Activated CD8-positive, alpha-beta T cell treated with anti-CD3 and anti-CD28 coated beads for 36 hours (primary cell): Measurements from ENCODE around the gene TLN1. TPM values are rescaled to one million over a fixed set of nuclear protein-coding genes. Genes with fewer than 3 reads are reported as not detected.

Experiments used
- ATAC-seq: fragments of 200-7000 bp; cut with Tn5 transposase; one replicate; pipeline ENCODE4 v1.10.0; 2021; ENCODE audit warnings: mild to moderate bottlenecking, moderate library complexity
- CTCF ChIA-PET: fragments of 350-600 bp; sonication (Branson Sonifier 250); formaldehyde crosslinking; loops from one replicate; lab custom pipeline; 2021; ENCODE audit warnings: antibody characterized with exemption; lab: Charles Lee
- POLR2A ChIA-PET: fragments of 350-600 bp; sonication (Branson Sonifier 250); formaldehyde crosslinking; loops from one replicate; lab custom pipeline; 2021; ENCODE audit warnings: antibody characterized with exemption; lab: Charles Lee
- DNase-seq: peaks from one replicate; pipeline ENCODE4 v3.0.0-alpha.2; 2020
- H3K27ac Mint-ChIP-seq: one replicate; pipeline ENCODE4 v1.8.0; 2021; ENCODE audit warnings: mild to moderate bottlenecking, mixed read lengths
- H3K27me3 Mint-ChIP-seq: one replicate; pipeline ENCODE4 v1.8.0; 2021; ENCODE audit warnings: mixed read lengths
- H3K36me3 Mint-ChIP-seq: one replicate; pipeline ENCODE4 v1.8.0; 2021; ENCODE audit warnings: low read depth, mixed read lengths
- H3K4me1 Mint-ChIP-seq: one replicate; pipeline ENCODE4 v1.8.0; 2021; ENCODE audit warnings: low read depth, mixed read lengths
- H3K4me3 Mint-ChIP-seq: one replicate; pipeline ENCODE4 v1.8.0; 2021; ENCODE audit warnings: mild to moderate bottlenecking, moderate library complexity, mixed read lengths
- H3K9me3 Mint-ChIP-seq: one replicate; pipeline ENCODE4 v1.8.0; 2021; ENCODE audit warnings: mixed read lengths
- intact Hi-C: fragments of 100-400 bp; cut with micrococcal nuclease; formaldehyde crosslinking; loops from one replicate; pipeline ENCODE4 v1.10.0; 2022
- total RNA-seq, 2 experiments: library from RNA; stranded (reverse); gene quantifications; one replicate each; pipeline ENCODE4 v1.2.3, GENCODE V29; 2021
- TF ChIP-seq, protein P1 (sequence below): fragments of 200-600 bp; IDR thresholded peaks from one replicate; pipeline ENCODE4 v1.8.0; 2022; ENCODE audit warnings: antibody characterized with exemption, mild to moderate bottlenecking

The TLN1 gene
- total RNA-seq, 2 experiments from 2014 or later: 212 to 219 TPM

GRCh38 chr9:35756275-35757225 is 24.6 kb upstream of the TLN1 start:
- Mint-ChIP-seq H3K4me1 (peaks cover 38% of the 10 kb centered on the region), H3K9me3 (no peaks in the 10 kb centered on the region), H3K36me3 (peaks cover 17% of the 10 kb centered on the region), H3K27me3 (no peaks in the 10 kb centered on the region), H3K4me3 (peak overlapping the region; percentile 95), H3K27ac (peak overlapping the region; percentile 96)
- DNase-seq: peak; percentile 88
- ChIA-PET POLR2A (interaction anchor here (0.6 to 1.5 kb wide), 10 partner anchors 9 to 1723 kb away, joined by 3 to 5 read pairs (median 3); no protein-coding TSS in a partner anchor), CTCF (interaction anchor here (0.7 to 3.1 kb wide), 26 partner anchors 9 to 125 kb away, joined by 3 to 25 read pairs (median 4); partner anchors contain the start of genes CCDC107, CREB3, RMRP and SPAG8)
- intact Hi-C loops: no loop called here
- TF ChIP-seq, protein P1, sequence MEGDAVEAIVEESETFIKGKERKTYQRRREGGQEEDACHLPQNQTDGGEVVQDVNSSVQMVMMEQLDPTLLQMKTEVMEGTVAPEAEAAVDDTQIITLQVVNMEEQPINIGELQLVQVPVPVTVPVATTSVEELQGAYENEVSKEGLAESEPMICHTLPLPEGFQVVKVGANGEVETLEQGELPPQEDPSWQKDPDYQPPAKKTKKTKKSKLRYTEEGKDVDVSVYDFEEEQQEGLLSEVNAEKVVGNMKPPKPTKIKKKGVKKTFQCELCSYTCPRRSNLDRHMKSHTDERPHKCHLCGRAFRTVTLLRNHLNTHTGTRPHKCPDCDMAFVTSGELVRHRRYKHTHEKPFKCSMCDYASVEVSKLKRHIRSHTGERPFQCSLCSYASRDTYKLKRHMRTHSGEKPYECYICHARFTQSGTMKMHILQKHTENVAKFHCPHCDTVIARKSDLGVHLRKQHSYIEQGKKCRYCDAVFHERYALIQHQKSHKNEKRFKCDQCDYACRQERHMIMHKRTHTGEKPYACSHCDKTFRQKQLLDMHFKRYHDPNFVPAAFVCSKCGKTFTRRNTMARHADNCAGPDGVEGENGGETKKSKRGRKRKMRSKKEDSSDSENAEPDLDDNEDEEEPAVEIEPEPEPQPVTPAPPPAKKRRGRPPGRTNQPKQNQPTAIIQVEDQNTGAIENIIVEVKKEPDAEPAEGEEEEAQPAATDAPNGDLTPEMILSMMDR: peak; percentile 85
- ATAC-seq: peak; percentile 95

DNA sequence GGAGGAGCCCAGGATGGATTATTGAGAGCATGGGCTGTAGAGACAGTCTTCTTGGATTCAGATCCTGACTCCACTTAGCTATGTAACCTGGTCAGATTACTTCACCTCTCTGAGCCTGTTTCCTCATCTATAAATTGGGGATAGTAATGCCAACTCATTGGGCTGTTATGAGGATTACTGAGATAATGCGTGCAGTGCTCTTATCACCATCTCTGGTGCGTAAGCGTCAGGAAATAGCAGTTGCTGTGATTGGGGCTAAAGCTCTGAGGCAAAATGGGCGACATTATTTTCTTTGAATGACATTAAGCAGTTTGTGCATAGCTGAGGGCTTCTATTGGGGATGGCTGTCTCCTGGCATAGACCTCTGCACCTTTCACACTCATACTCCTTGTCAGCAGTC is 23.1 kb upstream of the TLN1 start:
- POLR2A ChIA-PET: interaction anchor here (1.4 kb wide), 1 partner anchor 23 kb away, joined by 5 read pairs; the partner anchor contains the start of genes CREB3 and TLN1
- ATAC-seq (no peak), DNase-seq (no peak)
- TF ChIP-seq, protein P1: no peak
- CTCF ChIA-PET: interaction anchor here (0.6 to 3.1 kb wide), 9 partner anchors 9 to 148 kb away, joined by 3 to 25 read pairs (median 5); partner anchors contain the start of genes CREB3, SPAG8 and TLN1
- Mint-ChIP-seq H3K4me1 (peaks cover 30% of the 10 kb centered on the region), H3K9me3 (no peaks in the 10 kb centered on the region), H3K27ac (no peak overlapping the region), H3K4me3 (no peak overlapping the region), H3K27me3 (no peaks in the 10 kb centered on the region), H3K36me3 (peaks cover 11% of the 10 kb centered on the region)
- intact Hi-C loops: no loop called here

DNA sequence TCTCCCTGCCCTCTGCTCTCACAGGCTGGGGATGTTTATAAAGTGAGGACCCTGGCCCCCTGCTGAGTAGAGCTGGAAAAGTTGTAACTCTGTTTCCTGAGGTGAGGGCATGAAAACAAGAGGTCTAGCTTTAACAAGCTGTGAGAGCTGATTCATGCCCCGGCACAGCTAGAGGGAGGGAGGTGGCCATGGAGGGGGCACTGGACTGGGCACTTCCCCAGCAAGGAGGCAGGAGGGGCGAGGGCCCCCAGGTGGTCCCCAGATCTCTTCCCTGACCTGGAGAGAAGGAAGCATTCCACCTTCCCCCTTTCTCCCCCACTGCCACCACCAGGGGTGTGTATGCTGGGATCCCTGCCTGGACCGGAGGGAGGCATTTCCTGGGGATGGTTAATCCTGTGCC is 22.3 kb upstream of the TLN1 start, which contains the start of gene MSMP:
TSS of gene MSMP (minus strand) at position 13 of the 400 bp plus-strand sequence. CDS start 147 bp downstream, outside the sequence.
- Mint-ChIP-seq H3K27ac (no peak within 1 kb of the TSS), H3K9me3 (no peaks in the 10 kb centered on the region), H3K36me3 (peaks cover 7% of the 10 kb centered on the region), H3K4me3 (no peak within 1 kb of the TSS), H3K27me3 (no peaks in the 10 kb centered on the region), H3K4me1 (peaks cover 27% of the 10 kb centered on the region)
- ATAC-seq (no peak), DNase-seq (no peak)
- TF ChIP-seq, protein P1: no peak
- intact Hi-C loops: no loop called here
- ChIA-PET POLR2A (interaction anchor here (1.4 kb wide), 1 partner anchor 22 kb away, joined by 5 read pairs; the partner anchor contains the start of genes CREB3 and TLN1), CTCF (interaction anchor here (1.2 to 3.1 kb wide), 6 partner anchors 19 to 149 kb away, joined by 3 to 25 read pairs (median 4); partner anchors contain the start of genes CREB3 and TLN1)

DNA sequence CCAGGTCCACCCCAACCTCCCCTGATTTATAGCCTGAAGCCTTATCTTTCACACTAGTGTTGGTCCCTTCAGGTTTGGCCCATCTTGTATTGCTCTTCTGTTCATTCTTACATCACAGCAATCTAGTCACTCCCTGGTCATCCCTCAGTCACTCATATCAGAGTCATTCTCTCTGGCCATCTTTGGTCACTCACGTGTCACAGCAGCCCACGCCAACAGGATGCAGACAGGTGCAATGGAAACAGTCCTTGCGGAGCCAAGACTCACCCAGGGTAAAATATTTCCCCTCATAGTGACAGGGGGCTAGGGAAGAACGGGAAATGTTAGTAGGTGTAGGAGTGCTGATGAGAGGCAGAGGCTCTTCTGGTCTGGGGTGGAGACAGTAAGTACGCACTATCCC is 21.5 kb upstream of the TLN1 start:
- CTCF ChIA-PET: interaction anchor here (1.2 to 2.0 kb wide), 4 partner anchors 18 to 57 kb away, joined by 3 to 6 read pairs (median 4); no protein-coding TSS in a partner anchor
- DNase-seq: no peak

More for the DNA sequence above, 21.5 kb upstream of the TLN1 start:
- no peaks in the 10 kb centered on the region for H3K27me3 Mint-ChIP-seq
- no peak for ATAC-seq
- POLR2A ChIA-PET: interaction anchor here (0.9 to 1.4 kb wide), 2 partner anchors 22 to 61 kb away, joined by 3 to 5 read pairs; partner anchors contain the start of genes CREB3 and TLN1
- intact Hi-C loops: no loop called here
- peaks cover 20% of the 10 kb centered on the region for H3K4me1 Mint-ChIP-seq
- peaks cover 7% of the 10 kb centered on the region for H3K36me3 Mint-ChIP-seq
- H3K4me3 Mint-ChIP-seq: no peak overlapping the region
- no peaks in the 10 kb centered on the region for H3K9me3 Mint-ChIP-seq
- H3K27ac Mint-ChIP-seq: no peak overlapping the region
- TF ChIP-seq, protein P1: no peak
